Duodenal mucosa (tissue), 2 donors: Measurements from ENCODE around the gene AKAP11.
"Not testable (repeated sequence)": the region's sequence is repeated elsewhere in the genome, so short reads cannot be mapped to it uniquely, and the experiment has no call there.

Experiments used
- H3K27ac ChIP-seq: one replicate; pipeline ENCODE4 v1.7.0; 2013; ENCODE audit warnings: low read depth, low read length
- H3K27me3 ChIP-seq, 2 donors: one replicate each; pipeline ENCODE4 v1.7.0; 2013; ENCODE audit warnings: low read length in 2 of 2, control low read depth in 1 of 2; ENCODE audit not compliant: insufficient read depth in 2 of 2, control insufficient read depth in 1 of 2
- H3K36me3 ChIP-seq, 2 donors: one replicate each; pipeline ENCODE4 v1.7.0; 2013; ENCODE audit warnings: low read length in 2 of 2, control low read depth in 1 of 2; ENCODE audit not compliant: insufficient read depth in 2 of 2, control insufficient read depth in 1 of 2
- H3K4me1 ChIP-seq, 2 donors: one replicate each; pipeline ENCODE4 v1.7.0; 2013; ENCODE audit warnings: low read length in 2 of 2, control low read depth in 1 of 2; ENCODE audit not compliant: insufficient read depth in 2 of 2, control insufficient read depth in 1 of 2
- H3K4me3 ChIP-seq, 2 donors: one replicate each; pipeline ENCODE4 v1.7.0; 2013; ENCODE audit warnings: low read length in 2 of 2, low read depth in 1 of 2
- H3K9ac ChIP-seq, 2 donors: one replicate each; pipeline ENCODE4 v1.7.0; 2013; ENCODE audit warnings: low read length in 2 of 2, low read depth in 1 of 2
- H3K9me3 ChIP-seq, 2 donors: one replicate each; pipeline ENCODE4 v1.7.0; 2013; ENCODE audit warnings: low read length in 2 of 2, control low read depth in 1 of 2; ENCODE audit not compliant: control insufficient read depth in 1 of 2

Gene AKAP11

GRCh38 chr13:42272115-42272803, at the start of gene AKAP11:
AKAP11 (plus strand) TSS chr13:42272152; CDS start chr13:42286349, 14,197 bp downstream.
- peak within 1 kb of the TSS; percentile 75 to 79 for H3K9ac ChIP-seq

DNA sequence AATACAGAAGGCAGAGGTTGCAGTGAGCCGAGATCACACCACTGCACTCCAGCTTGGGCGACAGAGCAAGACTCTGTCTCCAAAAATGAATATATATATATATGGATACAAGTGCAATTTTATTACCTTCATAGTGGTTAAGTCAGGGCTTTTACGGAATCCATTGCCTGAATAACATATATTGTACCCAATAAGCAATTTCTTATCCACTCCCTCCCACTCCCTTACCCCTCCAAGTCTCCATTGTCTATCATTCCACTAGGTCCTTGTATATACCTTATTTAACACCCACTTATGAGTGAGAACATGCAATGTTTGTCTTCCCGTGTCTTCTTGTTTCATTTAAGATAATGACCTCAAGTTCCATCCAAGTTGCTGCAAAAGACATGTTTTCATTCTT, 48.3 kb upstream of the AKAP11 start:
- H3K4me1 ChIP-seq, result no peaks in the 10 kb centered on the region
- H3K9me3 ChIP-seq, result no peaks in the 10 kb centered on the region
- H3K27me3 ChIP-seq, result no peaks in the 10 kb centered on the region
- no peak overlapping the region for H3K27ac ChIP-seq
- no peak overlapping the region for H3K4me3 ChIP-seq
- peaks cover 9 to 28% of the 10 kb centered on the region in 2 donors for H3K36me3 ChIP-seq
- H3K9ac ChIP-seq, result no peak overlapping the region

More at GRCh38 chr13:42272115-42272803, at the start of gene AKAP11:
- Histone ChIP-seq H3K27me3 (no peaks in the 10 kb centered on the region), H3K9me3 (no peaks in the 10 kb centered on the region), H3K27ac (peak within 1 kb of the TSS; percentile 86), H3K4me1 (peaks cover 12 to 16% of the 10 kb centered on the region in 2 donors), H3K4me3 (peak within 1 kb of the TSS; percentile 91 to 94), H3K36me3 (no peaks in the 10 kb centered on the region)

GRCh38 chr13:42225051-42225450, 46.9 kb upstream of the AKAP11 start:
- H3K27me3 ChIP-seq, result no peaks in the 10 kb centered on the region
- H3K36me3 ChIP-seq, result peaks cover 3 to 22% of the 10 kb centered on the region in 2 donors
- no peak overlapping the region for H3K9ac ChIP-seq
- H3K27ac ChIP-seq, result no peak overlapping the region
- no peak overlapping the region for H3K4me3 ChIP-seq
- H3K9me3 ChIP-seq, result no peaks in the 10 kb centered on the region
- no peaks in the 10 kb centered on the region for H3K4me1 ChIP-seq

DNA sequence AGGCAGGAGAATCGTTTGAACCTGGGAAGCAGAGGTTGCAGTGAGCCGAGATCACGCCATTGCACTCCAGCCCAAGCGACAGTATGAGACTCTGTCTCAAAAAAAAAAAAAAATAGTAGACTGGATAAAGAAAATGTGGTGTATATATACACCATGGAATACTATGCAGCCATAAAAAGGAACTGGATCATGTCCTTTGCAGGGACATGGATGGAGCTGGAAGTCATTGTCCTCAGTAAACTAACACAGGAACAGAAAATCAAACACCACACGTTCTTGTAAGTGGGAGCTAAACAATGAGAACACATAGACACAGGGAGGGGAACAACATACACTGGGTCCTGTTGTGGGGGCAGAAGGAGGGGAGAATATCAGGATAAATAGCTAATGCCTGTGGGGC, 45.2 kb upstream of the AKAP11 start:
- not testable (repeated sequence) for H3K9ac ChIP-seq, H3K27me3 ChIP-seq, H3K27ac ChIP-seq, H3K4me3 ChIP-seq, H3K4me1 ChIP-seq, H3K9me3 ChIP-seq
- peaks cover 3 to 13% of the 10 kb centered on the region in 2 donors for H3K36me3 ChIP-seq

DNA sequence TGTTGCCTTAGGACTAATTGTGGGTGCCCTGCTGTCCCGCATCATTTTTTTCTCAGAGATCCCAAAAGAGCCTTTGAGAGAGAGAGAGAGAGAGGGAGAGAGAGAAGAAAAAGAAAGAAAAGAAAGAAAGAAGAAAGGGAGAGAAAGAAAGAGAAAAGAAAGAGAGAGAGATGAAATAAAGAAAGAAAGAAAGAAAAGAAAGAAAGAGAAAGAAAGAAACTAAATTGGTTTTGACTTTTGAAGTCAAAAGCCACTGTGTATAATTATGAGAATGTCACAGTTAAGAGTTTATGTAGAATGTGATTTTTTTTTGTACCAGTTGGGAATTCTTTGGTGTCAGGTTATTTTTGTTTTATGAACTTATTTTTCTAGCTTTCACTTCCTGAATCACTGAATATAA, 43.4 kb upstream of the AKAP11 start:
- Histone ChIP-seq H3K27ac (no peak overlapping the region), H3K9me3 (no peaks in the 10 kb centered on the region), H3K36me3 (peaks cover 3 to 13% of the 10 kb centered on the region in 2 donors), H3K4me3 (no peak overlapping the region), H3K9ac (no peak overlapping the region), H3K27me3 (no peaks in the 10 kb centered on the region), H3K4me1 (no peaks in the 10 kb centered on the region)

DNA sequence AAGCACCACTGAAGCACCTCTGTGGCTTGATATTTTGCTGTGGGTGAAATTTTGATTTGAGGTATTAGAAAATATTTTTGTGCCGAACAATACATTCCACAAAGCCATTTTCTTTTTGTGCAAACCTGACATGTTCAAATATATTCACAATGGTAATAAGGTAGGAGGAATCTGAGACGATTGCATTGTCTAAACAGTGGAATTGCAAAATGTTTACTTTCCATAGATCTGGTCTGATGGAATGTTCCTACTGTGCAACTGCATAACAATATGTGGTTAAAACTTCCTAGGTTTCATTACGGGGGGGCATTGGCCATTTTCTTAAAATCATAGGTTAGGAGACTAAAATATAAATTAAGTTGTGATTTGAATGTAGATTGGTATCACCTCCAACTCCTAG, 42.7 kb upstream of the AKAP11 start:
- no peak overlapping the region for H3K4me3 ChIP-seq
- H3K27me3 ChIP-seq, result no peaks in the 10 kb centered on the region
- no peaks in the 10 kb centered on the region for H3K9me3 ChIP-seq
- H3K36me3 ChIP-seq, result peaks cover 0 to 6% of the 10 kb centered on the region in 2 donors
- no peak overlapping the region for H3K27ac ChIP-seq
- no peak overlapping the region for H3K9ac ChIP-seq
- H3K4me1 ChIP-seq, result no peaks in the 10 kb centered on the region

GRCh38 chr13:42232671-42233070, 39.3 kb upstream of the AKAP11 start:
- no peak overlapping the region for H3K4me3 ChIP-seq
- no peaks in the 10 kb centered on the region for H3K27me3 ChIP-seq
- H3K27ac ChIP-seq, result no peak overlapping the region
- no peak overlapping the region for H3K9ac ChIP-seq
- no peaks in the 10 kb centered on the region for H3K4me1 ChIP-seq
- H3K9me3 ChIP-seq, result no peaks in the 10 kb centered on the region
- H3K36me3 ChIP-seq, result no peaks in the 10 kb centered on the region

GRCh38 chr13:42233726-42234125, 38.2 kb upstream of the AKAP11 start:
- Histone ChIP-seq H3K27ac (no peak overlapping the region), H3K4me1 (no peaks in the 10 kb centered on the region), H3K9me3 (no peaks in the 10 kb centered on the region), H3K9ac (no peak overlapping the region), H3K4me3 (no peak overlapping the region), H3K27me3 (no peaks in the 10 kb centered on the region), H3K36me3 (no peaks in the 10 kb centered on the region)

GRCh38 chr13:42239161-42239560, 32.8 kb upstream of the AKAP11 start:
- Histone ChIP-seq H3K4me3 (no peak overlapping the region), H3K36me3 (no peaks in the 10 kb centered on the region), H3K4me1 (no peaks in the 10 kb centered on the region), H3K27ac (no peak overlapping the region), H3K27me3 (no peaks in the 10 kb centered on the region), H3K9ac (no peak overlapping the region), H3K9me3 (no peaks in the 10 kb centered on the region)

GRCh38 chr13:42239644-42240043, 32.3 kb upstream of the AKAP11 start:
- Histone ChIP-seq H3K36me3 (no peaks in the 10 kb centered on the region), H3K4me1 (no peaks in the 10 kb centered on the region), H3K27ac (no peak overlapping the region), H3K4me3 (no peak overlapping the region), H3K9me3 (no peaks in the 10 kb centered on the region), H3K9ac (no peak overlapping the region), H3K27me3 (no peaks in the 10 kb centered on the region)
